H9 (cell line): ENCODE data around the gene CENPV. TPM values are rescaled to one million over a fixed set of nuclear protein-coding genes. Genes with fewer than 3 reads are reported as not detected.
"Not testable (repeated sequence)": the region's sequence is repeated elsewhere in the genome, so short reads cannot be mapped to it uniquely, and the experiment has no call there.

Source experiments
- DNase-seq: peaks from one replicate; pipeline ENCODE4 v3.0.0-alpha.2; 2017
- H2AFZ ChIP-seq: one replicate; pipeline ENCODE4 v1.6.1; 2013; ENCODE audit warnings: mild to moderate bottlenecking, low read length, control low read depth, moderate library complexity
- H2AK5ac ChIP-seq: 2 replicates; pipeline ENCODE4 v1.6.1; 2013; ENCODE audit warnings: low read length, control low read depth, mixed read lengths; ENCODE audit not compliant: insufficient read length
- H2BK120ac ChIP-seq: one replicate; pipeline ENCODE4 v1.6.1; 2013; ENCODE audit warnings: low read depth, mild to moderate bottlenecking, low read length, control low read depth, inconsistent platforms; ENCODE audit not compliant: poor library complexity, severe bottlenecking
- H2BK12ac ChIP-seq: 2 replicates; pipeline ENCODE4 v1.6.1; 2013; ENCODE audit warnings: low read length, control low read depth, mixed read lengths, low read depth; ENCODE audit not compliant: insufficient read length
- H2BK15ac ChIP-seq: 2 replicates; pipeline ENCODE4 v1.6.1; 2013; ENCODE audit warnings: low read depth, low read length, control low read depth
- H2BK20ac ChIP-seq: one replicate; pipeline ENCODE4 v1.6.1; 2013; ENCODE audit warnings: low read depth, mild to moderate bottlenecking, low read length, control low read depth, inconsistent platforms; ENCODE audit not compliant: poor library complexity, severe bottlenecking
- H2BK5ac ChIP-seq: 2 replicates; pipeline ENCODE4 v1.6.1; 2013; ENCODE audit warnings: low read length, control low read depth, mixed read lengths; ENCODE audit not compliant: insufficient read length
- H3K14ac ChIP-seq: 2 replicates; pipeline ENCODE4 v1.6.1; 2013; ENCODE audit warnings: low read length, control low read depth; ENCODE audit not compliant: insufficient read depth
- H3K18ac ChIP-seq: 2 replicates; pipeline ENCODE4 v1.6.1; 2013; ENCODE audit warnings: low read depth, mild to moderate bottlenecking, mixed read lengths, low read length, control low read depth; ENCODE audit not compliant: insufficient read length
- H3K23ac ChIP-seq: 2 replicates; pipeline ENCODE4 v1.6.1; 2013; ENCODE audit warnings: low read length, control low read depth, mixed read lengths, low read depth; ENCODE audit not compliant: insufficient read length
- H3K23me2 ChIP-seq: 2 replicates; pipeline ENCODE4 v1.6.1; 2013; ENCODE audit warnings: low read depth, mild to moderate bottlenecking, mixed read lengths, low read length, control low read depth; ENCODE audit not compliant: insufficient read length, poor library complexity, severe bottlenecking
- H3K27ac ChIP-seq: 2 replicates; pipeline ENCODE4 v1.5.1; 2013; ENCODE audit warnings: low read length, control low read depth, mixed read lengths, low read depth; ENCODE audit not compliant: insufficient read length
- H3K27me3 ChIP-seq: 2 replicates; pipeline ENCODE4 v1.6.1; 2013; ENCODE audit warnings: low read length, control low read depth, inconsistent platforms; ENCODE audit not compliant: insufficient read depth
- H3K4ac ChIP-seq: 2 replicates; pipeline ENCODE4 v1.6.1; 2013; ENCODE audit warnings: low read depth, mild to moderate bottlenecking, control low read depth, inconsistent platforms, low read length, moderate library complexity
- H3K4me1 ChIP-seq: 2 replicates; pipeline ENCODE4 v1.6.1; 2013; ENCODE audit warnings: low read length, control low read depth, inconsistent platforms; ENCODE audit not compliant: insufficient read depth
- H3K4me2 ChIP-seq: 2 replicates; pipeline ENCODE4 v1.6.1; 2013; ENCODE audit warnings: low read length, control low read depth, mixed read lengths; ENCODE audit not compliant: insufficient read length, insufficient read depth
- H3K56ac ChIP-seq: 2 replicates; pipeline ENCODE4 v1.6.1; 2013; ENCODE audit warnings: low read depth, mild to moderate bottlenecking, mixed read lengths, low read length, control low read depth; ENCODE audit not compliant: insufficient read length
- H3K79me1 ChIP-seq: 2 replicates; pipeline ENCODE4 v1.6.1; 2013; ENCODE audit warnings: low read depth, mild to moderate bottlenecking, moderate library complexity, low read length, control low read depth, inconsistent platforms; ENCODE audit not compliant: insufficient read depth, poor library complexity, severe bottlenecking
- H3K79me2 ChIP-seq: 2 replicates; pipeline ENCODE4 v1.6.1; 2013; ENCODE audit warnings: low read length, control low read depth, inconsistent platforms; ENCODE audit not compliant: insufficient read depth
- H3K9ac ChIP-seq: 2 replicates; pipeline ENCODE4 v1.6.1; 2013; ENCODE audit warnings: low read length, control low read depth, mixed read lengths; ENCODE audit not compliant: insufficient read length; ENCODE audit errors: extremely low read depth
- H3K9me3 ChIP-seq: one replicate; pipeline ENCODE4 v1.6.1; 2013; ENCODE audit warnings: low read depth, low read length, inconsistent platforms; ENCODE audit not compliant: control insufficient read depth
- H3T11ph ChIP-seq: one replicate; pipeline ENCODE4 v1.6.1; 2013; ENCODE audit warnings: mild to moderate bottlenecking, low read length, control low read depth, inconsistent platforms
- H4K20me1 ChIP-seq: one replicate; pipeline ENCODE4 v1.6.1; 2013; ENCODE audit not compliant: control insufficient read depth, insufficient read length, insufficient read depth
- H4K5ac ChIP-seq: 2 replicates; pipeline ENCODE4 v1.6.1; 2013; ENCODE audit warnings: low read depth, mild to moderate bottlenecking, mixed read lengths, low read length, control low read depth; ENCODE audit not compliant: insufficient read length
- H4K8ac ChIP-seq: replicated peaks from 2 replicates; pipeline ENCODE4 v1.6.1; 2013; ENCODE audit warnings: low read length, control low read depth, mixed read lengths, low read depth; ENCODE audit not compliant: insufficient read length
- H4K91ac ChIP-seq: 2 replicates; pipeline ENCODE4 v1.6.1; 2013; ENCODE audit warnings: low read depth, mild to moderate bottlenecking, moderate library complexity, mixed read lengths, low read length, control low read depth; ENCODE audit not compliant: insufficient read length
- H3K27ac Mint-ChIP-seq, 3 experiments: 2 replicates in 2 of 3; 3 replicates in 1 of 3; pipeline ENCODE4 v1.8.0; 2020 to 2021; ENCODE audit warnings: mixed read lengths in 3 of 3, mild to moderate bottlenecking in 1 of 3, moderate library complexity in 1 of 3
- H3K27me3 Mint-ChIP-seq: 2 replicates; pipeline ENCODE4 v1.8.0; 2021; ENCODE audit warnings: low read depth, mild to moderate bottlenecking, moderate library complexity, mixed read lengths
- H3K36me3 Mint-ChIP-seq, 3 experiments: 2 replicates in 2 of 3; 3 replicates in 1 of 3; pipeline ENCODE4 v1.8.0; 2020 to 2021; ENCODE audit warnings: low read depth in 3 of 3, mixed read lengths in 3 of 3; ENCODE audit not compliant: insufficient read depth in 1 of 3
- H3K4me1 Mint-ChIP-seq, 2 experiments: 2 replicates each; pipeline ENCODE4 v1.8.0; 2020; ENCODE audit warnings: mixed read lengths in 2 of 2
- H3K4me3 Mint-ChIP-seq, 2 experiments: 2 replicates in 1 of 2; 3 replicates in 1 of 2; pipeline ENCODE4 v1.8.0; 2020 to 2021; ENCODE audit warnings: mild to moderate bottlenecking in 2 of 2, mixed read lengths in 2 of 2, moderate library complexity in 1 of 2
- H3K9me3 Mint-ChIP-seq, 2 experiments: 2 replicates in 1 of 2; 3 replicates in 1 of 2; pipeline ENCODE4 v1.8.0; 2020; ENCODE audit warnings: mild to moderate bottlenecking in 2 of 2, mixed read lengths in 2 of 2, moderate library complexity in 1 of 2
- WGBS: extraction: QIAGEN DNeasy Blood & Tissue Kit; methylation state at CpG from one replicate; pipeline ENCODE4 v1.1.7; 2013; ENCODE audit warnings: missing lambda C conversion rate, low lambda C conversion rate, mixed read lengths; ENCODE audit not compliant: insufficient read length; ENCODE audit errors: extremely low coverage; 5-methylcytosine and 5-hydroxymethylcytosine counted together
- total RNA-seq: library from RNA; stranded (reverse); gene quantifications from 2 replicates; pipeline ENCODE4 v1.2.1, GENCODE V29; 2021

Gene CENPV
- total RNA-seq, 1 experiment from 2014 or later, result 200 TPM

DNA sequence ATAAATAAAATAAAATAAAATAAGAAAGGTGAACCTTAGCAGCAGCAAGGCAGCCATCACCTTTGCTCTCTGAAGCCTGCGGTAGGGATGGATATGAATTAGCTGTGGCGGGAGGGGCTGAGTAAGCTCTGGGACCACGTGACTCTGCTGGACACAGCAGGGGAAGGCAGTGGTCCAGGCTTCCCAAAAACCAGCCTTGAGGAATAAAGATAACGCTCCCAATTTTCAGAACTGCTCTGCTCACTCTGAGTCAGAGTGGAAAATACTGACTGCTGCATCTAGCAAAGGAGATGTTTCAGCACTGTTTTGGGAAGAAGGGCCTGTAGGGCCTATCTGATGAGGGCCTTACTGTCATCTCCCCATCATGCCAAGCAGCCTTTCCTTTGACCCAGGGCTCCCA, 42.6 kb upstream of the CENPV start:
- not testable (repeated sequence) for H3K79me1 ChIP-seq, H4K20me1 ChIP-seq, H3K4me2 ChIP-seq, H3K14ac ChIP-seq, H3K4ac ChIP-seq, H2BK5ac ChIP-seq, H3K4me1 ChIP-seq, H3K23ac ChIP-seq, H3K9me3 Mint-ChIP-seq, H2BK120ac ChIP-seq, H3K27ac ChIP-seq, H3K18ac ChIP-seq, H2BK15ac ChIP-seq, H3K27me3 ChIP-seq, H3K27ac Mint-ChIP-seq, H2BK12ac ChIP-seq, H2BK20ac ChIP-seq, H3K27me3 Mint-ChIP-seq, H3K23me2 ChIP-seq, H3K36me3 Mint-ChIP-seq, H4K5ac ChIP-seq, H4K8ac ChIP-seq, H3K79me2 ChIP-seq, H3K9me3 ChIP-seq, H2AK5ac ChIP-seq, H3K4me3 Mint-ChIP-seq, H2AFZ ChIP-seq, DNase-seq, H4K91ac ChIP-seq, H3T11ph ChIP-seq, H3K56ac ChIP-seq, H3K9ac ChIP-seq
- WGBS, result no CpG with 5 or more reads among the region's 4 CpGs
- peaks cover 12 to 21% of the 10 kb centered on the region in 2 experiments for H3K4me1 Mint-ChIP-seq

DNA sequence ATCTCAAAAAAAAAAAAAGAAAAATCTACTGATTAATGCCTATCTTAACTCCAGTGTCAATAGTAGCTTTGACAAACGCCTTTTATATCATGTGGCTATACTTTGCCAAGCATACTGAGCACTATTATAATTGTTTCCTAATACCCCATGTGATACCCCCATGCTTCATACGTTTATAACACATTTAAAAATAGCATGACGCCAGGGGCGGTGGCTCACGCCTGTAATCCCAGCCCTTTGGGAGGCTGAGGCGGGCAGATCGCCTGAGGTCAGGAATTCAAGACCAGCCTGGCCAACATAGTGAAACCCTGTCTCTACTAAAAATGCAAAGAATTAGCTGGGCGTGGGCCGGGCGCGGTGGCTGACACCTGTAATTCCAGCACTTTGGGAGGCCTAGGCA, 39.2 kb upstream of the CENPV start:
- H3K4me3 Mint-ChIP-seq, H3K4ac ChIP-seq, H3K23ac ChIP-seq, H3K79me1 ChIP-seq, H3K27me3 ChIP-seq, H4K91ac ChIP-seq, H3K23me2 ChIP-seq, H3K9me3 Mint-ChIP-seq, H4K20me1 ChIP-seq, DNase-seq, H3K27me3 Mint-ChIP-seq, H2BK120ac ChIP-seq, H3K9me3 ChIP-seq, H3K4me2 ChIP-seq, H4K5ac ChIP-seq, H4K8ac ChIP-seq, H3T11ph ChIP-seq, H3K9ac ChIP-seq, H2BK20ac ChIP-seq, H3K4me1 ChIP-seq, H2BK5ac ChIP-seq, H2BK12ac ChIP-seq, H2BK15ac ChIP-seq, H2AFZ ChIP-seq, H3K14ac ChIP-seq, H3K27ac Mint-ChIP-seq, H3K18ac ChIP-seq, H2AK5ac ChIP-seq, H3K56ac ChIP-seq, H3K79me2 ChIP-seq, H3K27ac ChIP-seq: not testable (repeated sequence)
- no CpG with 5 or more reads among the region's 11 CpGs for WGBS
- Mint-ChIP-seq H3K4me1 (peaks cover 5 to 12% of the 10 kb centered on the region in 2 experiments), H3K36me3 (peaks cover 5 to 13% (median 7%) of the 10 kb centered on the region in 3 experiments; a peak in 4 of 7 replicates)
